Testis (tissue), 3 donors: ENCODE results near the gene LDHD. TPM values are rescaled to one million over a fixed set of nuclear protein-coding genes. Genes with fewer than 3 reads are reported as not detected.

Source experiments
- DNase-seq: peaks from one replicate; pipeline ENCODE4 v3.0.0-alpha.2; 2019
- H3K27ac ChIP-seq, 2 donors: fragments of 200-600 bp; sonication (generic); one replicate each; pipeline ENCODE4 v1.5.1; 2019
- H3K27me3 ChIP-seq: fragments of 200-600 bp; sonication (generic); one replicate; pipeline ENCODE4 v1.5.1; 2019
- H3K36me3 ChIP-seq: fragments of 200-600 bp; sonication (generic); one replicate; pipeline ENCODE4 v1.5.1; 2017; ENCODE audit warnings: low read depth; ENCODE audit errors: missing control alignments
- H3K4me1 ChIP-seq: fragments of 200-600 bp; sonication (generic); one replicate; pipeline ENCODE4 v1.5.1; 2019
- H3K4me3 ChIP-seq, 2 donors: fragments of 200-600 bp; sonication (generic); one replicate each; pipeline ENCODE4 v1.5.1; 2017 to 2019
- H3K9me3 ChIP-seq: fragments of 200-600 bp; sonication (generic); one replicate; pipeline ENCODE4 v1.5.1; 2017
- CTCF ChIP-seq, 3 experiments: fragments of 450-650 bp in 2 of 3; fragments of 200-600 bp in 1 of 3; sonication (generic) in 1 of 3; IDR thresholded peaks; one replicate each; pipeline ENCODE4 v1.5.1; 2016 to 2019; ENCODE audit warnings: antibody characterized with exemption in 3 of 3, mild to moderate bottlenecking in 2 of 3, moderate library complexity in 1 of 3
- POLR2A ChIP-seq: fragments of 450-650 bp; IDR thresholded peaks from one replicate; pipeline ENCODE4 v1.6.1; 2017; ENCODE audit warnings: antibody characterized with exemption, mild to moderate bottlenecking, moderate library complexity
- WGBS, 2 donors: methylation state at CpG; one replicate each; pipeline ENCODE4 v1.1.5; 2018; 5-methylcytosine and 5-hydroxymethylcytosine counted together
- intact Hi-C: fragments of 100-400 bp; cut with DNase I; formaldehyde crosslinking; loops from one replicate; pipeline ENCODE4 v1.15.1; 2023; ENCODE audit warnings: low total_unique reads
- polyA plus RNA-seq: library from polyadenylated mRNA; stranded (reverse); fragments of 350-450 nt; fragmentation: Illumina TruSeq; extraction: RNeasy Lipid Tissue Mini Kit (QIAGEN cat#74804); gene quantifications from one replicate; pipeline ENCODE4 v1.2.3, GENCODE V29; 2014; ENCODE audit warnings: low read depth, low replicate concordance; ENCODE audit not compliant: insufficient read depth
- total RNA-seq, 2 donors: library from RNA; depleted of rRNA; stranded (reverse); fragments of >200 nt; gene quantifications; one replicate each; pipeline ENCODE4 v1.2.3, GENCODE V29; 2016

LDHD gene
- total and polyA plus RNA-seq, 3 donors from 2014 or later: 4.2 to 14.4 (median 5.0) TPM

- Histone ChIP-seq H3K27ac (no peak overlapping the region), H3K27me3 (no peaks in the 10 kb centered on the region), H3K4me1 (peaks cover 32% of the 10 kb centered on the region), H3K4me3 (no peak overlapping the region), H3K9me3 (no peaks in the 10 kb centered on the region), H3K36me3 (no peaks in the 10 kb centered on the region)
- TF ChIP-seq CTCF (IDR thresholded peaks at IDR 0.05) (no peak), POLR2A (no peak)
- intact Hi-C loops: no loop called here
- DNase-seq: no peak
- WGBS, 2 donors: 92 to 94% methylated on average over 14 to 20 of the region's 20 CpGs
Measured at GRCh38 chr16:75106351-75107274, 10.0 kb downstream of the LDHD start.

GRCh38 chr16:75105306-75106061 is 11.1 kb downstream of the LDHD start:
- H3K4me1 ChIP-seq: peaks cover 22% of the 10 kb centered on the region
- no peak for TF ChIP-seq CTCF (IDR thresholded peaks at IDR 0.05)
- no peak for TF ChIP-seq POLR2A
- H3K9me3 ChIP-seq: no peaks in the 10 kb centered on the region
- peak overlapping the region in 1 of 2 donors; percentile 39 for H3K27ac ChIP-seq
- no peak overlapping the region for H3K4me3 ChIP-seq
- H3K27me3 ChIP-seq: no peaks in the 10 kb centered on the region
- WGBS, 2 donors: 72 to 88% methylated on average over 6 to 10 of the region's 10 CpGs
- intact Hi-C loops: no loop called here
- DNase-seq: no peak
- no peaks in the 10 kb centered on the region for H3K36me3 ChIP-seq

- Histone ChIP-seq H3K36me3 (no peaks in the 10 kb centered on the region), H3K4me3 (no peak overlapping the region), H3K4me1 (peaks cover 15% of the 10 kb centered on the region), H3K27me3 (no peaks in the 10 kb centered on the region), H3K27ac (no peak overlapping the region), H3K9me3 (no peaks in the 10 kb centered on the region)
- DNase-seq: no peak
- 94 to 96% methylated on average over 8 to 11 of the region's 11 CpGs for WGBS, 2 donors
- TF ChIP-seq CTCF (IDR thresholded peaks at IDR 0.05) (no peak), POLR2A (no peak)
- intact Hi-C loops: no loop called here
Measured at GRCh38 chr16:75104836-75105235, 11.7 kb downstream of the LDHD start.

- TF ChIP-seq POLR2A (no peak), CTCF (IDR thresholded peaks at IDR 0.05) (no peak)
- peaks cover 13% of the 10 kb centered on the region for H3K4me1 ChIP-seq
- H3K36me3 ChIP-seq: no peaks in the 10 kb centered on the region
- intact Hi-C loops: no loop called here
- no peaks in the 10 kb centered on the region for H3K27me3 ChIP-seq
- no peak overlapping the region for H3K27ac ChIP-seq
- no peak for DNase-seq
- H3K9me3 ChIP-seq: no peaks in the 10 kb centered on the region
- H3K4me3 ChIP-seq: no peak overlapping the region
- 92 to 97% methylated on average over 5 of the region's 5 CpGs for WGBS, 2 donors
Measured at GRCh38 chr16:75103994-75104393, 12.6 kb downstream of the LDHD start.
